Suprapubic skin (tissue), 3 donors: ENCODE measurements around the gene SELENOH.

Experiments used
- EP300 ChIP-seq: sonication (generic); formaldehyde crosslinking; IDR thresholded peaks from one replicate; pipeline ENCODE4 v1.6.1; 2017; ENCODE audit warnings: antibody characterized with exemption
- TF ChIP-seq, protein P1 (sequence below), 2 donors: fragments of 200-600 bp in 1 of 2; fragments of 450-650 bp in 1 of 2; sonication (generic) in 1 of 2; IDR thresholded peaks; one replicate each; pipeline ENCODE4 v1.5.1; 2016 to 2019; ENCODE audit warnings: antibody characterized with exemption in 2 of 2, mild to moderate bottlenecking in 1 of 2, moderate library complexity in 1 of 2

DNA sequence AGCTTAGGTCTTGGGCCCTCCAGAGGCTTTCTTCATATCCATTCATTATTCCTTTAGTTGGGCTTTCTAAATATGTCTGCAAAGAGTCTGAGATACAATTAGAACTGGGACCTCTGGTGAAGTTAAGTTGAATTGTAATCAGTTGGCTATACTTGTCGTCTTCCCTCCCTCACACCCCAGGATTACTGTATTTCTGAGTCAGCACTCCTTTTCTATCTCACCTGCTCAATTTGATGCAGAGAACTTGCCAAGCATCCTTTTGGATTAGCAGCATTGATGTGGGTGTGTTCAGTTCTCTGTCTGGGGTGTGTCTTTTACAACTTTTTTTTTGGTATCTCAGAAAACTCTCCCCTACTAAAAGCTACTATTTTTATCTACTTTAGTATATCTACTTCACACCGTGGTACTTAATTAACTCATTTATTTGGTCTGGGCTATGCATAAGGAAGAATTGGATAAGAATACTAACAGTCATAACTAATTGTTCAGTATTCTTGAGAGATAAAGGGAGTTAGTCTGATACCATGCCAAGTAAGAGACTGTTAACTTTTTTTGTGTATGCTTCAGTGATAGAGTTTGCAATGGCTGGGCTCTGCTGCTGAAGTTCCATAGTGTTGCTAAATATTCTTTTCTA lies 35.4 kb downstream of the SELENOH start:
- no peak for TF ChIP-seq EP300
- TF ChIP-seq, protein P1, sequence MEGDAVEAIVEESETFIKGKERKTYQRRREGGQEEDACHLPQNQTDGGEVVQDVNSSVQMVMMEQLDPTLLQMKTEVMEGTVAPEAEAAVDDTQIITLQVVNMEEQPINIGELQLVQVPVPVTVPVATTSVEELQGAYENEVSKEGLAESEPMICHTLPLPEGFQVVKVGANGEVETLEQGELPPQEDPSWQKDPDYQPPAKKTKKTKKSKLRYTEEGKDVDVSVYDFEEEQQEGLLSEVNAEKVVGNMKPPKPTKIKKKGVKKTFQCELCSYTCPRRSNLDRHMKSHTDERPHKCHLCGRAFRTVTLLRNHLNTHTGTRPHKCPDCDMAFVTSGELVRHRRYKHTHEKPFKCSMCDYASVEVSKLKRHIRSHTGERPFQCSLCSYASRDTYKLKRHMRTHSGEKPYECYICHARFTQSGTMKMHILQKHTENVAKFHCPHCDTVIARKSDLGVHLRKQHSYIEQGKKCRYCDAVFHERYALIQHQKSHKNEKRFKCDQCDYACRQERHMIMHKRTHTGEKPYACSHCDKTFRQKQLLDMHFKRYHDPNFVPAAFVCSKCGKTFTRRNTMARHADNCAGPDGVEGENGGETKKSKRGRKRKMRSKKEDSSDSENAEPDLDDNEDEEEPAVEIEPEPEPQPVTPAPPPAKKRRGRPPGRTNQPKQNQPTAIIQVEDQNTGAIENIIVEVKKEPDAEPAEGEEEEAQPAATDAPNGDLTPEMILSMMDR (IDR thresholded peaks at IDR 0.05) = no peak
